ENCODE measurements around the gene STARD5.

The STARD5 gene

GRCh38 chr15:81293728-81294515 lies 30.0 kb downstream of the STARD5 start:
- Histone ChIP-seq H2AFZ (ENCODE audit: low read depth, low read length) (peak overlapping the region; percentile 71), H3K27ac (ENCODE audit: low read length) (peak overlapping the region; percentile 99), H3K4me1 (ENCODE audit: insufficient read depth, low read length) (peaks cover 81% of the 10 kb centered on the region), H3K9me3 (ENCODE audit: insufficient read depth, low read length, severe bottlenecking) (no peaks in the 10 kb centered on the region), H4K20me1 (ENCODE audit: insufficient read depth, low read length) (no peaks in the 10 kb centered on the region), H3K79me2 (ENCODE audit: insufficient read depth, low read length) (peaks cover 47% of the 10 kb centered on the region), H3K9ac (ENCODE audit: low read depth, low read length) (peak overlapping the region; percentile 78), H3K4me2 (ENCODE audit: insufficient read depth, low read length) (peak overlapping the region; percentile 76), H3K36me3 (ENCODE audit: insufficient read depth, low read length) (no peaks in the 10 kb centered on the region; the same call in 1 of the 2 replicates), H3K4me3 (ENCODE audit: low read depth in 1 of 2, low read length in 2 of 2) (peak overlapping the region in 1 of 2 experiments; percentile 51; a peak in 2 of 4 replicates), H3K27me3 (ENCODE audit: insufficient read depth, low read length, poor library complexity) (no peaks in the 10 kb centered on the region)
- DNase-seq (peak; percentile 87), ATAC-seq (ENCODE audit: insufficient read depth, low read depth) (peak; percentile 81)
- no peak for TF ChIP-seq EZH2 (IDR thresholded peaks at IDR 0.05; ENCODE audit: borderline replicate concordance, low read depth, low read length, severe bottlenecking)
- TF ChIP-seq CTCF (IDR thresholded peaks at IDR 0.05; ENCODE audit: borderline replicate concordance, extremely low read depth, low read length, poor library complexity, severe bottlenecking), result no peak

- peak overlapping the region; percentile 76 for H3K4me2 ChIP-seq (ENCODE audit: insufficient read depth, low read length)
- no peaks in the 10 kb centered on the region; the same call in 1 of the 2 replicates for H3K36me3 ChIP-seq (ENCODE audit: insufficient read depth, low read length)
- H2AFZ ChIP-seq (ENCODE audit: low read depth, low read length), result no peak overlapping the region
- DNase-seq (no peak), ATAC-seq (ENCODE audit: insufficient read depth, low read depth) (no peak)
- peaks cover 33% of the 10 kb centered on the region for H3K79me2 ChIP-seq (ENCODE audit: insufficient read depth, low read length)
- H3K4me3 ChIP-seq (ENCODE audit: low read depth in 1 of 2, low read length in 2 of 2), result no peak overlapping the region
- TF ChIP-seq EZH2 (IDR thresholded peaks at IDR 0.05; ENCODE audit: borderline replicate concordance, low read depth, low read length, severe bottlenecking) (no peak), CTCF (IDR thresholded peaks at IDR 0.05; ENCODE audit: borderline replicate concordance, extremely low read depth, low read length, poor library complexity, severe bottlenecking) (no peak)
- H3K9ac ChIP-seq (ENCODE audit: low read depth, low read length), result peak overlapping the region; percentile 49
- H4K20me1 ChIP-seq (ENCODE audit: insufficient read depth, low read length), result no peaks in the 10 kb centered on the region
- H3K27ac ChIP-seq (ENCODE audit: low read length), result peak overlapping the region; percentile 99
- no peaks in the 10 kb centered on the region for H3K9me3 ChIP-seq (ENCODE audit: insufficient read depth, low read length, severe bottlenecking)
- no peaks in the 10 kb centered on the region for H3K27me3 ChIP-seq (ENCODE audit: insufficient read depth, low read length, poor library complexity)
- H3K4me1 ChIP-seq (ENCODE audit: insufficient read depth, low read length), result peaks cover 67% of the 10 kb centered on the region
Measured at GRCh38 chr15:81292523-81293001, 31.4 kb downstream of the STARD5 start.

- Histone ChIP-seq H3K4me2 (ENCODE audit: insufficient read depth, low read length) (no peak overlapping the region), H3K4me3 (ENCODE audit: low read depth in 1 of 2, low read length in 2 of 2) (no peak overlapping the region), H3K4me1 (ENCODE audit: insufficient read depth, low read length) (peaks cover 63% of the 10 kb centered on the region), H3K79me2 (ENCODE audit: insufficient read depth, low read length) (peaks cover 28% of the 10 kb centered on the region), H4K20me1 (ENCODE audit: insufficient read depth, low read length) (no peaks in the 10 kb centered on the region), H2AFZ (ENCODE audit: low read depth, low read length) (no peak overlapping the region), H3K9ac (ENCODE audit: low read depth, low read length) (0 out of 2 replicates have a peak overlapping the region, but pooled peaks have one; percentile 49), H3K27me3 (ENCODE audit: insufficient read depth, low read length, poor library complexity) (no peaks in the 10 kb centered on the region), H3K27ac (ENCODE audit: low read length) (peak overlapping the region; percentile 99), H3K9me3 (ENCODE audit: insufficient read depth, low read length, severe bottlenecking) (no peaks in the 10 kb centered on the region), H3K36me3 (ENCODE audit: insufficient read depth, low read length) (no peaks in the 10 kb centered on the region; the same call in 1 of the 2 replicates)
- DNase-seq (no peak), ATAC-seq (ENCODE audit: insufficient read depth, low read depth) (no peak)
- TF ChIP-seq CTCF (IDR thresholded peaks at IDR 0.05; ENCODE audit: borderline replicate concordance, extremely low read depth, low read length, poor library complexity, severe bottlenecking) (no peak), EZH2 (IDR thresholded peaks at IDR 0.05; ENCODE audit: borderline replicate concordance, low read depth, low read length, severe bottlenecking) (no peak)
Measured at GRCh38 chr15:81291916-81292522, 31.9 kb downstream of the STARD5 start.

All from DND-41 (cell line).